Loucy (cell line): ENCODE data around the gene MOV10L1.

Experiments used
- H2AFZ ChIP-seq: fragments of 200-600 bp; sonication (generic); 2 replicates; pipeline ENCODE4 v1.6.0; 2016; ENCODE audit warnings: antibody characterized with exemption, mild to moderate bottlenecking, low read length, moderate library complexity
- H3F3A ChIP-seq: fragments of 200-600 bp; 2 replicates; pipeline ENCODE4 v1.6.0; 2016; ENCODE audit warnings: antibody characterized with exemption, low read depth, mild to moderate bottlenecking
- H3K27me3 ChIP-seq: fragments of 200-600 bp; sonication (generic); 2 replicates; pipeline ENCODE4 v1.6.1; 2014; ENCODE audit warnings: low read length, mild to moderate bottlenecking; ENCODE audit not compliant: insufficient read depth, poor library complexity, severe bottlenecking
- H3K36me3 ChIP-seq: fragments of 200-600 bp; sonication (generic); 2 replicates; pipeline ENCODE4 v1.6.1; 2016; ENCODE audit warnings: low read length; ENCODE audit not compliant: insufficient read depth
- H3K4me1 ChIP-seq: fragments of 200-600 bp; sonication (generic); 2 replicates; pipeline ENCODE4 v1.5.1; 2014; ENCODE audit warnings: low read length, mild to moderate bottlenecking; ENCODE audit not compliant: insufficient read depth, poor library complexity, severe bottlenecking
- H3K4me2 ChIP-seq: fragments of 200-600 bp; sonication (generic); 2 replicates; pipeline ENCODE4 v1.6.0; 2014; ENCODE audit warnings: antibody characterized with exemption, low read length, low read depth, mild to moderate bottlenecking; ENCODE audit not compliant: poor library complexity, severe bottlenecking
- H3K4me3 ChIP-seq: fragments of 200-600 bp; sonication (generic); 2 replicates; pipeline ENCODE4 v1.5.1; 2014; ENCODE audit warnings: low read length, mild to moderate bottlenecking, mixed read lengths; ENCODE audit not compliant: poor library complexity, severe bottlenecking
- H3K79me2 ChIP-seq: fragments of 200-600 bp; sonication (generic); 2 replicates; pipeline ENCODE4 v1.6.1; 2014; ENCODE audit warnings: low read length; ENCODE audit not compliant: insufficient read depth
- H3K9ac ChIP-seq: fragments of 200-600 bp; sonication (generic); 2 replicates; pipeline ENCODE4 v1.6.0; 2014; ENCODE audit warnings: mild to moderate bottlenecking, low read depth, low read length, moderate library complexity; ENCODE audit not compliant: poor library complexity, severe bottlenecking
- H3K9me2 ChIP-seq: fragments of 200-600 bp; sonication (generic); replicated peaks from 2 replicates; pipeline ENCODE4 v1.6.1; 2016; ENCODE audit warnings: low read depth, low read length, mixed read lengths
- H3K9me3 ChIP-seq: fragments of 200-600 bp; sonication (generic); 2 replicates; pipeline ENCODE4 v1.6.1; 2014; ENCODE audit warnings: mild to moderate bottlenecking, antibody characterized with exemption, low read length, low read depth; ENCODE audit not compliant: insufficient read depth
- H4K20me1 ChIP-seq: fragments of 200-600 bp; sonication (generic); 2 replicates; pipeline ENCODE4 v1.6.0; 2014; ENCODE audit warnings: antibody characterized with exemption, low read length, mild to moderate bottlenecking; ENCODE audit not compliant: insufficient read depth, poor library complexity, severe bottlenecking
- CTCF ChIP-seq: fragments of 200-600 bp; sonication (generic); conservative IDR thresholded peaks from 2 replicates; pipeline ENCODE4 v1.5.1; 2014; ENCODE audit warnings: mild to moderate bottlenecking, antibody characterized with exemption, low read length
- EZH2phosphoT487 ChIP-seq: fragments of 200-600 bp; IDR thresholded peaks from 2 replicates; pipeline ENCODE4 v1.6.1; 2018; ENCODE audit warnings: antibody characterized with exemption, mild to moderate bottlenecking, moderate library complexity, borderline replicate concordance

Gene MOV10L1

GRCh38 chr22:50177537-50178470 is 88.0 kb downstream of the MOV10L1 start:
- H4K20me1 ChIP-seq, result no peaks in the 10 kb centered on the region
- H3K79me2 ChIP-seq, result no peaks in the 10 kb centered on the region
- no peak overlapping the region for H3K9ac ChIP-seq
- TF ChIP-seq EZH2phosphoT487 (no peak), CTCF (no peak)
- no peak overlapping the region for H3K4me3 ChIP-seq
- H2AFZ ChIP-seq, result no peak overlapping the region
- H3K9me2 ChIP-seq, result no peaks in the 10 kb centered on the region
- H3K9me3 ChIP-seq, result no peaks in the 10 kb centered on the region
- peaks cover 4% of the 10 kb centered on the region for H3K4me1 ChIP-seq
- no peaks in the 10 kb centered on the region for H3F3A ChIP-seq
- H3K27me3 ChIP-seq, result no peaks in the 10 kb centered on the region
- no peaks in the 10 kb centered on the region for H3K36me3 ChIP-seq
- H3K4me2 ChIP-seq, result no peak overlapping the region

- no peak for TF ChIP-seq CTCF
- TF ChIP-seq EZH2phosphoT487, result no peak
- Histone ChIP-seq H3F3A (no peaks in the 10 kb centered on the region), H3K9ac (no peak overlapping the region), H4K20me1 (no peaks in the 10 kb centered on the region), H3K9me2 (no peaks in the 10 kb centered on the region), H3K9me3 (no peaks in the 10 kb centered on the region), H2AFZ (no peak overlapping the region), H3K4me1 (peaks cover 4% of the 10 kb centered on the region), H3K4me2 (no peak overlapping the region), H3K27me3 (no peaks in the 10 kb centered on the region), H3K79me2 (no peaks in the 10 kb centered on the region), H3K36me3 (no peaks in the 10 kb centered on the region), H3K4me3 (no peak overlapping the region)
Measured at GRCh38 chr22:50178471-50178864, 88.7 kb downstream of the MOV10L1 start.

- no peaks in the 10 kb centered on the region for H3K9me2 ChIP-seq
- H2AFZ ChIP-seq, result no peak overlapping the region
- TF ChIP-seq CTCF, result no peak
- no peak for TF ChIP-seq EZH2phosphoT487
- H3K4me1 ChIP-seq, result peaks cover 4% of the 10 kb centered on the region
- H3K9me3 ChIP-seq, result no peaks in the 10 kb centered on the region
- H3K27me3 ChIP-seq, result no peaks in the 10 kb centered on the region
- no peak overlapping the region for H3K4me3 ChIP-seq
- no peaks in the 10 kb centered on the region for H3K36me3 ChIP-seq
- H3K4me2 ChIP-seq, result no peak overlapping the region
- no peaks in the 10 kb centered on the region for H3F3A ChIP-seq
- no peaks in the 10 kb centered on the region for H3K79me2 ChIP-seq
- H4K20me1 ChIP-seq, result no peaks in the 10 kb centered on the region
- no peak overlapping the region for H3K9ac ChIP-seq
Measured at GRCh38 chr22:50178871-50179869, 89.4 kb downstream of the MOV10L1 start.
